ENCODE results near the gene LONP2.

DNA sequence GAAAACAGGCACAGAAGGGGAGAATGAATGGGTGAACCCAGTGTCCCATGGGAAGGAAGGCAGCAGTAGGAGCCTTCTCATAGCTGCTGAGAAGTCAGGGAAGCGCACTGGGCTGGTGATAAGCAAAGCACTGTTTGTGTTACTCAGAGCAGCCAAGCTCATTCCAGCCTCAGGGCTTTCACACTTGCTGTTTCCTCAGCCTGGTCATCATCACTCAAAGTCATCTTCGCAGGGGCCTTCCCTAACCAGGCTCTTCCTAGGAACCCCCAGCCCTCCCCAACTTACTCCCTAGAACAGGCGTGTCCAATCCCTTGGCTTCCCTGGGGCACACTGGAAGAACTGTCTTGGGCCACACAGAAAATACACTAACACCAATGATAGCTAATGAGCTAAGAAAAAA is 32.1 kb upstream of the LONP2 start:
- TF ChIP-seq, protein P1, sequence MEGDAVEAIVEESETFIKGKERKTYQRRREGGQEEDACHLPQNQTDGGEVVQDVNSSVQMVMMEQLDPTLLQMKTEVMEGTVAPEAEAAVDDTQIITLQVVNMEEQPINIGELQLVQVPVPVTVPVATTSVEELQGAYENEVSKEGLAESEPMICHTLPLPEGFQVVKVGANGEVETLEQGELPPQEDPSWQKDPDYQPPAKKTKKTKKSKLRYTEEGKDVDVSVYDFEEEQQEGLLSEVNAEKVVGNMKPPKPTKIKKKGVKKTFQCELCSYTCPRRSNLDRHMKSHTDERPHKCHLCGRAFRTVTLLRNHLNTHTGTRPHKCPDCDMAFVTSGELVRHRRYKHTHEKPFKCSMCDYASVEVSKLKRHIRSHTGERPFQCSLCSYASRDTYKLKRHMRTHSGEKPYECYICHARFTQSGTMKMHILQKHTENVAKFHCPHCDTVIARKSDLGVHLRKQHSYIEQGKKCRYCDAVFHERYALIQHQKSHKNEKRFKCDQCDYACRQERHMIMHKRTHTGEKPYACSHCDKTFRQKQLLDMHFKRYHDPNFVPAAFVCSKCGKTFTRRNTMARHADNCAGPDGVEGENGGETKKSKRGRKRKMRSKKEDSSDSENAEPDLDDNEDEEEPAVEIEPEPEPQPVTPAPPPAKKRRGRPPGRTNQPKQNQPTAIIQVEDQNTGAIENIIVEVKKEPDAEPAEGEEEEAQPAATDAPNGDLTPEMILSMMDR (IDR thresholded peaks at IDR 0.05), result no peak
- TF ChIP-seq POLR2A (IDR thresholded peaks at IDR 0.05), result no peak
